ENCODE data around the gene ZNF831.

DNA sequence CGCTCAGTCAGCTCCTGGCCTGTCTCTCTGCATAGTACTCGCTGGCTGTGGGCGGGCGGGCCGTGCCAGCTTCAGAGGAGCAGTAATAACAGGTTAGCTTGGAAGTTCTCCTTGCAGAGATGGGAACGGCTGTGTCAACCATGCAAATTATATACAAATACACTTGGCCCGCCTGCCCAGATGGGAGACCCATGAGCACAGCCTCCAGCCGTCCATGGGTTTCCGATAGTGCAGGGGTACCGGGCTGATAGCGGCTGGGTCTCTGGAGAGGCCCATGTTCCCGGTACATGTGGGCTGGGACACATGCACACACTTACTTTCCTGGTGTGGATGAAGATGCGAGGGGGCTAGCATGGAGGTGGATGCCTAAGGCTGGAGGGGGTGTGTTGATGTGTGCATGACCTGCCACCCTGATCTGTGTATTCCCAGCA, 12.8 kb upstream of the ZNF831 start:
- TF ChIP-seq, protein P1, sequence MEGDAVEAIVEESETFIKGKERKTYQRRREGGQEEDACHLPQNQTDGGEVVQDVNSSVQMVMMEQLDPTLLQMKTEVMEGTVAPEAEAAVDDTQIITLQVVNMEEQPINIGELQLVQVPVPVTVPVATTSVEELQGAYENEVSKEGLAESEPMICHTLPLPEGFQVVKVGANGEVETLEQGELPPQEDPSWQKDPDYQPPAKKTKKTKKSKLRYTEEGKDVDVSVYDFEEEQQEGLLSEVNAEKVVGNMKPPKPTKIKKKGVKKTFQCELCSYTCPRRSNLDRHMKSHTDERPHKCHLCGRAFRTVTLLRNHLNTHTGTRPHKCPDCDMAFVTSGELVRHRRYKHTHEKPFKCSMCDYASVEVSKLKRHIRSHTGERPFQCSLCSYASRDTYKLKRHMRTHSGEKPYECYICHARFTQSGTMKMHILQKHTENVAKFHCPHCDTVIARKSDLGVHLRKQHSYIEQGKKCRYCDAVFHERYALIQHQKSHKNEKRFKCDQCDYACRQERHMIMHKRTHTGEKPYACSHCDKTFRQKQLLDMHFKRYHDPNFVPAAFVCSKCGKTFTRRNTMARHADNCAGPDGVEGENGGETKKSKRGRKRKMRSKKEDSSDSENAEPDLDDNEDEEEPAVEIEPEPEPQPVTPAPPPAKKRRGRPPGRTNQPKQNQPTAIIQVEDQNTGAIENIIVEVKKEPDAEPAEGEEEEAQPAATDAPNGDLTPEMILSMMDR (IDR thresholded peaks at IDR 0.05; ENCODE audit: insufficient read depth, low read length), result no peak
- no peak for TF ChIP-seq POLR2AphosphoS5 (IDR thresholded peaks at IDR 0.05; ENCODE audit: low read depth)
- TF ChIP-seq, protein P2, sequence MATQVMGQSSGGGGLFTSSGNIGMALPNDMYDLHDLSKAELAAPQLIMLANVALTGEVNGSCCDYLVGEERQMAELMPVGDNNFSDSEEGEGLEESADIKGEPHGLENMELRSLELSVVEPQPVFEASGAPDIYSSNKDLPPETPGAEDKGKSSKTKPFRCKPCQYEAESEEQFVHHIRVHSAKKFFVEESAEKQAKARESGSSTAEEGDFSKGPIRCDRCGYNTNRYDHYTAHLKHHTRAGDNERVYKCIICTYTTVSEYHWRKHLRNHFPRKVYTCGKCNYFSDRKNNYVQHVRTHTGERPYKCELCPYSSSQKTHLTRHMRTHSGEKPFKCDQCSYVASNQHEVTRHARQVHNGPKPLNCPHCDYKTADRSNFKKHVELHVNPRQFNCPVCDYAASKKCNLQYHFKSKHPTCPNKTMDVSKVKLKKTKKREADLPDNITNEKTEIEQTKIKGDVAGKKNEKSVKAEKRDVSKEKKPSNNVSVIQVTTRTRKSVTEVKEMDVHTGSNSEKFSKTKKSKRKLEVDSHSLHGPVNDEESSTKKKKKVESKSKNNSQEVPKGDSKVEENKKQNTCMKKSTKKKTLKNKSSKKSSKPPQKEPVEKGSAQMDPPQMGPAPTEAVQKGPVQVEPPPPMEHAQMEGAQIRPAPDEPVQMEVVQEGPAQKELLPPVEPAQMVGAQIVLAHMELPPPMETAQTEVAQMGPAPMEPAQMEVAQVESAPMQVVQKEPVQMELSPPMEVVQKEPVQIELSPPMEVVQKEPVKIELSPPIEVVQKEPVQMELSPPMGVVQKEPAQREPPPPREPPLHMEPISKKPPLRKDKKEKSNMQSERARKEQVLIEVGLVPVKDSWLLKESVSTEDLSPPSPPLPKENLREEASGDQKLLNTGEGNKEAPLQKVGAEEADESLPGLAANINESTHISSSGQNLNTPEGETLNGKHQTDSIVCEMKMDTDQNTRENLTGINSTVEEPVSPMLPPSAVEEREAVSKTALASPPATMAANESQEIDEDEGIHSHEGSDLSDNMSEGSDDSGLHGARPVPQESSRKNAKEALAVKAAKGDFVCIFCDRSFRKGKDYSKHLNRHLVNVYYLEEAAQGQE (IDR thresholded peaks at IDR 0.05; ENCODE audit: insufficient replicate concordance, low read depth), result no peak

Data from HL-60 (cell line).